ENCODE measurements around the gene NEBL. TPM values are rescaled to one million over a fixed set of nuclear protein-coding genes. Genes with fewer than 3 reads are reported as not detected.

Gene NEBL
- total RNA-seq, 1 experiment from 2014 or later: 11.5 TPM

GRCh38 chr10:20778008-20778757 is 118.9 kb downstream of the NEBL start:
- ChIA-PET POLR2A (ENCODE audit: low non-redundant PET) (no interaction called here), CTCF (no interaction called here)
- BruUV-seq (replicated peaks): no TSS peak
- Histone ChIP-seq H3K27ac (ENCODE audit: low read depth, low read length, poor library complexity, severe bottlenecking) (no peak overlapping the region), H3K4me1 (ENCODE audit: insufficient read depth, low read length, poor library complexity, severe bottlenecking) (no peaks in the 10 kb centered on the region), H3K9me3 (ENCODE audit: low read depth, low read length, poor library complexity, severe bottlenecking) (no peaks in the 10 kb centered on the region), H3K36me3 (ENCODE audit: insufficient read depth, low read length, poor library complexity, severe bottlenecking) (no peaks in the 10 kb centered on the region), H3K27me3 (replicated peaks; ENCODE audit: insufficient read depth, low read depth, low read length, poor library complexity) (no peaks in the 10 kb centered on the region), H3K4me3 (ENCODE audit: low read depth, low read length, poor library complexity, severe bottlenecking) (no peak overlapping the region)
- intact Hi-C loops (cut with micrococcal nuclease; ENCODE audit: unreplicated experiment): loop anchor here (10.0 kb wide), 1 partner anchor 1363 kb away; no protein-coding TSS in a partner anchor
- no peak for DNase-seq (ENCODE audit: low spot score)
- TF ChIP-seq CTCF (conservative IDR thresholded peaks at IDR 0.05; ENCODE audit: low read depth, low read length): no peak
- no peak for TF ChIP-seq EZH2 (IDR thresholded peaks at IDR 0.05; ENCODE audit: borderline replicate concordance, low read depth, low read length, poor library complexity, severe bottlenecking)

- no peak for DNase-seq (ENCODE audit: low spot score)
- Histone ChIP-seq H3K4me3 (ENCODE audit: low read depth, low read length, poor library complexity, severe bottlenecking) (no peak overlapping the region), H3K9me3 (ENCODE audit: low read depth, low read length, poor library complexity, severe bottlenecking) (no peaks in the 10 kb centered on the region), H3K36me3 (ENCODE audit: insufficient read depth, low read length, poor library complexity, severe bottlenecking) (no peaks in the 10 kb centered on the region), H3K27me3 (replicated peaks; ENCODE audit: insufficient read depth, low read depth, low read length, poor library complexity) (no peaks in the 10 kb centered on the region), H3K4me1 (ENCODE audit: insufficient read depth, low read length, poor library complexity, severe bottlenecking) (no peaks in the 10 kb centered on the region), H3K27ac (ENCODE audit: low read depth, low read length, poor library complexity, severe bottlenecking) (no peak overlapping the region)
- intact Hi-C loops (cut with micrococcal nuclease; ENCODE audit: unreplicated experiment): loop anchor here (10.0 kb wide), 1 partner anchor 1362 kb away; no protein-coding TSS in a partner anchor
- POLR2A ChIA-PET (ENCODE audit: low non-redundant PET): no interaction called here
- no peak for TF ChIP-seq EZH2 (IDR thresholded peaks at IDR 0.05; ENCODE audit: borderline replicate concordance, low read depth, low read length, poor library complexity, severe bottlenecking)
- no peak for TF ChIP-seq CTCF (conservative IDR thresholded peaks at IDR 0.05; ENCODE audit: low read depth, low read length)
- no TSS peak for BruUV-seq (replicated peaks)
- CTCF ChIA-PET: no interaction called here
These were observed 120.6 kb downstream of the NEBL start for GRCh38 chr10:20776384-20777118.

- Histone ChIP-seq H3K36me3 (ENCODE audit: insufficient read depth, low read length, poor library complexity, severe bottlenecking) (no peaks in the 10 kb centered on the region), H3K4me3 (ENCODE audit: low read depth, low read length, poor library complexity, severe bottlenecking) (no peak overlapping the region), H3K27ac (ENCODE audit: low read depth, low read length, poor library complexity, severe bottlenecking) (no peak overlapping the region), H3K9me3 (ENCODE audit: low read depth, low read length, poor library complexity, severe bottlenecking) (no peaks in the 10 kb centered on the region), H3K4me1 (ENCODE audit: insufficient read depth, low read length, poor library complexity, severe bottlenecking) (peaks cover 11% of the 10 kb centered on the region), H3K27me3 (replicated peaks; ENCODE audit: insufficient read depth, low read depth, low read length, poor library complexity) (no peaks in the 10 kb centered on the region)
- TF ChIP-seq CTCF (conservative IDR thresholded peaks at IDR 0.05; ENCODE audit: low read depth, low read length) (no peak), EZH2 (IDR thresholded peaks at IDR 0.05; ENCODE audit: borderline replicate concordance, low read depth, low read length, poor library complexity, severe bottlenecking) (no peak)
- no peak for DNase-seq (ENCODE audit: low spot score)
- CTCF ChIA-PET: no interaction called here
- POLR2A ChIA-PET (ENCODE audit: low non-redundant PET): no interaction called here
- no TSS peak for BruUV-seq (replicated peaks)
- intact Hi-C loops (cut with micrococcal nuclease; ENCODE audit: unreplicated experiment): loop anchor here (5.0 to 10.0 kb wide), 2 partner anchors 954 to 1356 kb away; partner anchors contain the start of gene PLXDC2
These were observed 126.1 kb downstream of the NEBL start for GRCh38 chr10:20771051-20771450.

Data from A673 (cell line).